Urothelium cell line (cell line): ENCODE measurements around the gene STK40.

Source experiments
- DNase-seq: peaks from one replicate; pipeline ENCODE4 v3.0.0; 2011; ENCODE audit warnings: low spot score, mixed read lengths
- FAIRE-seq: peaks from 2 replicates; lab custom pipeline; 2011; peaks lifted over from hg19 to GRCh38; lab: Jason Lieb, UNC

The STK40 gene, protein sequence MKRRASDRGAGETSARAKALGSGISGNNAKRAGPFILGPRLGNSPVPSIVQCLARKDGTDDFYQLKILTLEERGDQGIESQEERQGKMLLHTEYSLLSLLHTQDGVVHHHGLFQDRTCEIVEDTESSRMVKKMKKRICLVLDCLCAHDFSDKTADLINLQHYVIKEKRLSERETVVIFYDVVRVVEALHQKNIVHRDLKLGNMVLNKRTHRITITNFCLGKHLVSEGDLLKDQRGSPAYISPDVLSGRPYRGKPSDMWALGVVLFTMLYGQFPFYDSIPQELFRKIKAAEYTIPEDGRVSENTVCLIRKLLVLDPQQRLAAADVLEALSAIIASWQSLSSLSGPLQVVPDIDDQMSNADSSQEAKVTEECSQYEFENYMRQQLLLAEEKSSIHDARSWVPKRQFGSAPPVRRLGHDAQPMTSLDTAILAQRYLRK

DNA sequence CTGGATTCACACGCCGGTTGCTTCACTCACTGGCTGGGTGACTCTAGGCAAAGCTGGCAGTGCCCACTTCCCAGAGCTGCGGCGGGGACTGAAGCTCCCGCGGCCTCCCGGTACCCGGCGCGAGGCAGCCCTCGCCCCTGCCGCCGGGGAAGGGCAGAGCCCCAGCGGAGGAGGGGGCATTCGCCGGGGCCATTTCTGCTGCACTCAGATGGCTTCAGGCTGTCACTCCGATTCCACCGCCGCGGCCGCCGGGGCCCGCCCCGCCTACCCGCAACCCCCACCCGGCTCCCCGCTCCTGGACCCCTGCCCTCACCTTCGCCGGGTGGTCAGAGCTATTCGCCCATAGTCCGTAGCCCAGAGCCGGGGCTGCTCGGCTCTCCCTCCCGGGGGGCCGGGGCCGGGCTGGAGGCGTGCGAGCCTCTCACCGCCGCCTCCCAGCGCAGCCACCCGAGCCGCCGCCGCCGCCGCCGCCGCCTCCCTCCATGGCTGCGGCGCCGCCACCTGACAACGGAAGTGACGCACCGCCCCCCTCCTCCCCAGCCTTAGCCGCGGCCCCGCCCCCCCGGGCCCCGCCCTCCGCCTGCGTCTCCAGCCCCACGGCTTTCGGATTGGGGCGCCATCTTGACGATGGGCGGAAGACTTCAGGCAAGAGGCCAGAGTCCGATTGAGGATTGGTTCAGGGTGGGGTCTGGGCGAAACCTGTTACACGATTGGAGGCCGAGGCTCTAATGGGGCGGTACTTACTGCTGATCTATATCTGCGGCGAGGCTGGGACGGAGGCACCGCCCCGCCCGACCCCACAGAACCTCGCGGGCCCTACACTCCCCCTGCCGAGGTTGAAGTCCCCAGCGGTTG is at the start of gene STK40:
Gene STK40 (minus strand): TSS at position 515 of the 855 bp plus-strand sequence. CDS start 24,592 bp downstream, outside the sequence.
- FAIRE-seq (peak; percentile 27), DNase-seq (peak; percentile 96)

DNA sequence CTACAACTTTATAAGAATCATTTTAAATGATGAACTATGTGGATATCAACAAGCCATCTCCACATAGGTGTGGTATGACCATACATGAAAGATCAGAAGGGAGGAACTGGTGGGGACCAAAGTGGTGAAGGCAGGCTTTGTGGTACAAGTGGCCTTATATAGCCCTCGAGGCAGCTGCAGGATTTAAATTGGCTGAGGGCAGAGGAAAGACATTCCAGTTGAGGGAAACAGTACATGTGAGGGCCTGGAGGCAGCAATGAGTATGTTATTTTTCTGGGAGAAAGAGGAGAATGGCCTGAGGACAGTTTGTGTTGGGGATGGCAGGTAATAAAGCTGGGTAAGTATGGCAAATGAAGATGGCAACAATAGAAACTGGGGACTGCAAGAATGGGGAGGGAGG is 47.4 kb upstream of the STK40 start:
- FAIRE-seq (no peak), DNase-seq (no peak)

DNA sequence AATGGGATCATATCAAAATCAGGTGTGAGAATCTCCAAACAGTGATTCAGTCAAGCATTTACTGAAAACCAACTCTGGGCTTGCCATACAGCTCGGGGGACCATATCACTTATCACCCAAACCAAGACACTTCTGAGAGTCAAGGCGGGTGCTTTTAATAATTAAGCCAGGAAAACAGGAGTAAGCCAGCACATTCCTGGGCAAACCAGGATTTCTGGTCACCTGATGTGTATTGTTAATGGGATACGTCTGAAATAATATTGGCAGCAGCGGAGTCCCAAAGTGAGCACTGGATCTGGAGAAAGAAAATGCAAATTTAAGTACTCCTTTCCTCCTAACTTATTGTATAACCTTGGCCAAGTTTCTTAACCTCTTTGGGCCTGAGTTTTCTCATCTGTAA is 46.9 kb upstream of the STK40 start:
- FAIRE-seq (no peak), DNase-seq (no peak)

DNA sequence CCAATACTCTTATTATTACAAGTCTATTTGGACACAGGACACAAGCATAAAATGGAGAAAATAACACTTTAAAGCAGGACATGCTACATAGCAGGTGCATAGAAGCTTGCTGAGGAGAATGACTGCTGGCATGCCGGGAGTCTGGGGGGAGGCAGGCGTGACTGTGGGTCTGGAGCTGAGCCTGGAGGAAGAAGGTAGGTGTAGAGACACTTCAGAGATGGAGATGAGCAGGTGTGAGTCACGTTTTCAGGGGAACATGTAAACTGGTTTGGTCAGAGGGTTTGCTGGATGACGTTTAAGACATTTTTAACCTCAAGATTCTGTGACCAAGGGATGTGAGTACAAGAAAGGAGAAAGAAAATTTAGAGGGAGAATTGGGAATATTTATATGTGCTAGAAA is 40.1 kb upstream of the STK40 start:
- FAIRE-seq, result no peak
- DNase-seq, result no peak

DNA sequence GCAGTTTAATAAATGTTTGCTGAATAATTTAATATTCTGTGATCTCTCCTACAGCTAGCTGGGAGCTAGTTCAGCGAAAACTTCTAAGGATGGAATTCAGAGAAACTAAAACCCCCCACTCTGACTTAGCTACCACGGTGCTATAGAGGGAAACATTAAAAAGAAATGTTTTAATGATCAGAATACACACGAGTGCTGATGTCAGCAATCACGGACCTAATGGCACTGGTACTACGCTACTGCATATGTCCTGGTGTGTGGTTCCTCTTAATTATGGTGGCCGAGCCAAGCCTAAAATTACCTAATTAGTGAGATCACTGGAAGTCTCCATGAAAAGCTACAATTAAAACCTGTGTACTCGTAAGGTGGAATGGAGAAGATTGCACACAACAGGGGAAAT is 35.9 kb upstream of the STK40 start:
- FAIRE-seq (no peak), DNase-seq (no peak)

DNA sequence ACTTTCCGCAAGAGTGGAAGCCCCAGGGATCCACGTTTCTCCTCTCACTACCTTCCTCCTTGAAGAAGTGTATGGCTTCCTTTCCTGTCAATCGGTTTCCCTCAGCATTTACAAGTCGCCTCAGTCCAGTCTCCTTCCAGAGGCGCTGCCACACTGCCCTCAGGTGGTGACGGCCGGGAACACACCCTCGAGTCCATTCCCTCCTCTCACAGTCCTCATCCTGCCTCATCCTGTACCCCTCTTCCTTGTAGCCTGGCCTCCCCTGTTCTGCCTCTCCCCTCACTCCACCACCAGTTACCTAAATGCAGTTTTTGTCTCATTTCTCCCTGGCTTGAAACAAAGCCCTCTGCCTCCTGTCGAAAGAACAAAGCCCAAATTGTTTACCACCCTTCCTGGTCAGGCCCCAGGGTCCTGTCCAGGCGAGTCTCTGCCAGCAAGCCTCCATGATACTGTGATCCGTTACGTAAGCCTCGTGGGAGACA is 35.2 kb upstream of the STK40 start:
- FAIRE-seq (no peak), DNase-seq (peak; percentile 80)

DNA sequence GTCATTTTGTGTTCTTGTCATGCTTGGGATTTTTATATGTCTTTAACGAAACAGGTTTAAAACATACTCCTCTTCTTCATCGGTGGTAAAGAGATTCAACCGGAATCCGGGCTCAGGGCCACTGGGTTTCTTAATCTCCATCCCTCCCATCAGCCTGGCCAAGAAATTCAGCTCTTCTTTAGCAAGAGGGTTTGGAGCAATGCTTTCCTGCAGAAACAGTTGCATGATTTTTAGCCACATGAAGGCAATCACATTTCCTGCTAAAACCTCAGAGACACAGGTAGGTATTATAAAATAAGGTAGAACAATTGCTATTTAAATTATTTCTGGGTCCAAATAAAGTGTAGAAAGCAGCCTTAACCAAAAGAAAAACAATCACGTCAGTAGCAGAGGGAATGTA is 34.7 kb upstream of the STK40 start:
- no peak for FAIRE-seq
- no peak for DNase-seq

DNA sequence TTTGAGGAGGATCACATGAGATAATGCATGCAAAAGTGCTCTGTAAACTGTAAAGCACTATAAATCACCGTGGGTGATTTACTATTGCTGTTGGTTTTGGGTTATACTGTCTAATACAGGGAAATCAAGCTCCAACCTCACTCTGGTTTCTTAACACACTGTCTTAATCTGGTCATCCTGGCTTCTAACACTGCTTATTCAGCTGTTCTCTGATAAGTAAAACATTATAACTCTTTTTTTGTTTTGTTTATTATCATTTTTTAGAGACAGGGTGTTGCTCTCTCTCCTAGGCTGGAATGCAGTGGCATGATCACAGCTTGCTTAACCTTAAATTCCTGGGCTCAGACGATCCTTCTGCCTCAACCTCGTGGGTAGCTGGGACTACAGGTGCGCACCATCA is 33.8 kb upstream of the STK40 start:
- FAIRE-seq, result no peak

DNA sequence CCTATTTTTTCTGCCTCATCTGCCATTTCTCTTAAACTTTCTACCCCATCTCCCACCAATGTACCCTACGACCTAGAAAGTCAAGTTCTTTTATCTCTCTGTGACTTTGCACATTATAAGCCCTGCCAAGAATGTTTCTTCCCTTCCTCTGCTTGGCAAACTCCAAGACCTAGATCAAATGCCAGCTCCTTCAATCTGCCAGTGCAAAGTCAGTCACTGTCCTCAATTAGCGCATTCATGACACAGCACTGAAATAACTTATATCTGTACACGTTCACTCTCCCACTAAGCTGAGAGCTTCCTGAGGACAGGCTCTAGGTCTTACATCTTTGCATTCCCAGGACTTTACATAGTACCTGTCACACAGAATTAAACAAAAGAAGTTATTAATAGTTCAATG is 33.4 kb upstream of the STK40 start:
- DNase-seq (no peak), FAIRE-seq (no peak)

More for the DNA sequence above, 33.8 kb upstream of the STK40 start:
- DNase-seq, result no peak

DNA sequence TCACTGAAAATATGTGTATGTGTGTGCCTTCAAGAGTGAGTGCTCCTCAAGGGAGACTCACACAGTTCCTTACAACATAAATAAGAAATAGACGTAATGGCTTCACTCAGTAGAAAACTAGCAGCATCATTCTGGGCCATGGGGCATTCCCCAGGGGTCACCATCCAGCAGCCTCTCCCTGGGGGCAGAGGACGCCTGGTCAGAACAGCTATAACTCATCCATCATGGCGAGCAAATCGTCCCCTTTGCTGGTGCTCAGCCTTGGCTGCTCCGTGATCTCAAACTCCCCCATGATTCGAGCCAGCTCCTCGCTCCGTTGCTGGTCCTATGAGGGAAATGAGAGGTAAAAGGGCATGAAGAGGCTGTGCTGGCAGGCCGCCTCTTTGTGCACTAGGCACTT is 32.2 kb upstream of the STK40 start:
- FAIRE-seq, result no peak
- DNase-seq, result no peak

DNA sequence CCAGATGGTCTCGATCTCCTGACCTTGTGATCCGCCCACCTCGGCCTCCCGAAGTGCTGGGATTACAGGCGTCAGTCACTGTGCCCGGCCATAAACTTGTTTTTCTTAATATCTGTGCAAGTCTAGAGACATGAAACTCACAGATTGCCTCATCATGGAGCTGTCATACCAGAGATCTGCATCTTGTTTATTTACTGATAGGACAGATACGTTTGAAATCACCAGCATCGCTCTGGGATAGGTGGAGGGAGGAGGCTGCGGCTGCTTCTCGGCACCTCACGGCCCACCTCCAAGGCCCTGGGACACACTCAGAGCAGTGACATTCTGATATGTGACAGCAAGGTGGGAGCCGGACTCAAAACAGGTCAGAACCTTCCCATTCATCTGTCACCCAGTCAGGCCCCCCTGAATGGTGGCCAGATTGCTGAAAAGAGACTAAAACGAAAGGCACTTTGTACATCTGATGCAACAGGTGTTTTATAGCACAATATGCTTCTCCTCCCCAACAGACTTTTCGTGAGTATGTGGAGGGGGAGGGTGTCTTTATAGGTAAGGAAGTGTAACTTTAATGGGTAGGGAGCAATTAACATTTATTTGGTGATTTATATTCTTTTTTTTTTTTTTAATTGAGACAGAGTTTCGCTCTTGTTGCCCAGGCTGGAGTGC is 30.1 kb upstream of the STK40 start:
- DNase-seq (no peak), FAIRE-seq (no peak)

DNA sequence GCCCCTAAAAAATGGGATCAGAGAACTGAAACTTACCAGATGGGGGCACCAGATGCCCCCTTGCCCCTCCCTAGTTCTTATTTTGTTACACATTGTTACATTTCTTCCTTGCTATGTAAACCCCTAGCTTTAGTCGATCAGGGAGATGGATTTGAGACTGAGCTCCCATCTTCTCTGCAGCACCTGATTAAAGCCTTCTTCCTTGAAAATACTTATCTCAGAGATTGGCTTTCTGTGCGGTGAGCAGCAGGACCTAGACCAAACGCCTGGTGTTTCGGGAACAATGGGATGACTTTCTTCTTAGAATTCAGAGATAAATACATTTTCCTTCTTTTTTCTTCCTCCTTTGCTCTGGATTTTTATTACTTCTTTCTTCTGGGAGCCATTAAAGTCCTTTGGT is 28.7 kb upstream of the STK40 start:
- DNase-seq (no peak), FAIRE-seq (no peak)

DNA sequence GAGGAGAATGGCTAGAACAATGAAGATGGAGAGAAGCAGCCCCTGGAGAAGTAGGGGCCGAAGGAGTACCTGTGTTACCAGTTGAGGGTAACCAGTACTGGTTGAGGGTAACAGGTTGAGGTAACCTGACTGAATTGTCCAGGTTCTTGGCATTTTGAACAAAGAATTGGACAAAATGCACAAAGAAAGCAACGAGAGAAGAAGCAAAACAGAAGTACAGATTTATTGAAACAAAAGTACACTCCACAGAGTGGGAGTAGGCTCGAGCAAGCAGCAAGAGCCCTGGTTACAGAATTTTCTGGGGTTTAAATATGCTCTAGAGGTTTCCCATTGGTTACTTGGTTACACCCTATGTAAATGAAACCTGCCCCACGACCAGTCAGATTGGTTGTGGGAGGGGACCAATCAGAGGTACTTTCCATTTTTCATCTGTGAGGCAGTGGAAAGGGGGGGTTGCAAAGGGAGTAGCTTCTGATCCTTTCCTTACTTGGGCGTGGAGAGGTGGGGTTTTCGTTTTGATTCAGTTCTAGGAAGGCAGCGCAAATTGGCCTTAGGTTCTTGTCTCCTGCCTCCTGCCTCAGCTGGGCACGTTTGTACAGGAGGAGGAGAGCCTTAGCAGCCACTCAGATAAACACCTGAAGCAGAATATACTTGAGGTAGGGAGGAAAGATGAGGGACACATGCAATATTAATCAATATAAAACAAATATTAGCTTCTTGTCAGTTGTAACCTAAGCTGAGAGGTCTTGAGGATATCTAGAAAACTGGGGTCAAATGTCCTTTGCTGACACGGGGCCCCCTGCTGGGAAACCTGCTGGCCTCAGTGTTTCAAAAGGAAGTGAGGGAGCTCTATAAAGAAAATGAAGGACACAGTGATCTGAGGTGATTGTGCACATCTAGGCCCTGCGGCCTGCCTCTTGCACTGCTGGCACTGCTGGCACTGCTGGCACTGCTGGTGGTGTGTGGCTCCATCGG is 26.2 kb upstream of the STK40 start:
- DNase-seq (no peak), FAIRE-seq (no peak)

DNA sequence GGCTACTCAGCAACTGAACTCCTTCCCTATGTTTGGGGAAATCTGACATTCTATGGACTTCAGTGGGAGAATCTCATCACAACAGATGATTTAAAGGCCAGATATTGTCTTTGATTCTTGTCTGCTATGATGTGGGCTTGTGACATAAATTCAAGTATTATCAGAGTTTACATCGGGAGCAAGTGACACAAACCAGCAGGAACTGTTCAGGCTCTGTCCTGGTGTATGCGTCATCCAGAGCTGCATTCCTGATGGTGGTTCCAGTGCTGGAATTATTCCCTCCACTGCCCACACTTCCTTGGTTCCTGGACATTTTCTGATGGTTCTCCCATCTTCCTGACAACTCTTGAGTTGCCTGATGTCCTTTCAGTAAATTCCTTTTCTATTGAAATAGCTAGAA is 22.8 kb upstream of the STK40 start:
- FAIRE-seq (no peak), DNase-seq (no peak)

DNA sequence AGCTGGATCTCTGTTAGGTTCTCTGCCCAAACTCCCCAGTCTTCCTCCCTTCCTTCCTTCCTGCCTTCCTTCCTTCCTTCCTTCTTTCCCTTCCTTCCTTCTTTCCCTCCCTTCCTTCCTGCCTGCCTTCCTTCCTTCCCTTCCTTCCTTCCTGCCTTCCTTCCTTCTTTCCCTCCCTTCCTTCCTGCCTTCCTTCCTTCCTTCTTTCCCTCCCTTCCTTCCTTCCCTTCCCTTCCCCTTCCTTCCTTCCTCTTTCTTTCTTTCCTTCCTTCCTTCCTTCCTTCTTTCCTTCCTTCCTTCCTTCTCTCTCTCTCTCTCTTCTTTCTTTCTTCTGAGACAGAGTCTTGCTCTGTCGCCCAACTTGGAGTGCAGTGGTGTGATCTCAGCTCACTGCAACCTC is 20.7 kb upstream of the STK40 start:
- FAIRE-seq (no peak), DNase-seq (no peak)

DNA sequence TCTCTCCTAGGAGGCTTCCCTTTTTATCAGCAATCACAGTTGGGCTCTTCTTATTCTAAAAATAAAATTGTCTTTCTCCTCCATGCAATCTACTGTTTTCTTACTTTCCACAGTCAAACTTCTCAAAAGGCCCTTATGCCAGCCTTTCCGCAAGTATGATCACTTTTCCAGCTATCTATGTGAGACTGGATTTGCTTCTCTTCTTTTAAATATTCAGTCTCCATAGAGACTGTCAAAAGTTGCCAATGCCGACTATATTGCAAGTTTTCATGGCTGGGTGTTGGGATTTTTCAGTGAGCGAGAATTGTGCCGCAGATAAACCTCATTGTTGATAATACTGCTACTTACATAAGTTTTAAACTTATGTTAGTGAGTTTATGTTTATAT is 16.8 kb upstream of the STK40 start:
- DNase-seq (no peak), FAIRE-seq (no peak)

DNA sequence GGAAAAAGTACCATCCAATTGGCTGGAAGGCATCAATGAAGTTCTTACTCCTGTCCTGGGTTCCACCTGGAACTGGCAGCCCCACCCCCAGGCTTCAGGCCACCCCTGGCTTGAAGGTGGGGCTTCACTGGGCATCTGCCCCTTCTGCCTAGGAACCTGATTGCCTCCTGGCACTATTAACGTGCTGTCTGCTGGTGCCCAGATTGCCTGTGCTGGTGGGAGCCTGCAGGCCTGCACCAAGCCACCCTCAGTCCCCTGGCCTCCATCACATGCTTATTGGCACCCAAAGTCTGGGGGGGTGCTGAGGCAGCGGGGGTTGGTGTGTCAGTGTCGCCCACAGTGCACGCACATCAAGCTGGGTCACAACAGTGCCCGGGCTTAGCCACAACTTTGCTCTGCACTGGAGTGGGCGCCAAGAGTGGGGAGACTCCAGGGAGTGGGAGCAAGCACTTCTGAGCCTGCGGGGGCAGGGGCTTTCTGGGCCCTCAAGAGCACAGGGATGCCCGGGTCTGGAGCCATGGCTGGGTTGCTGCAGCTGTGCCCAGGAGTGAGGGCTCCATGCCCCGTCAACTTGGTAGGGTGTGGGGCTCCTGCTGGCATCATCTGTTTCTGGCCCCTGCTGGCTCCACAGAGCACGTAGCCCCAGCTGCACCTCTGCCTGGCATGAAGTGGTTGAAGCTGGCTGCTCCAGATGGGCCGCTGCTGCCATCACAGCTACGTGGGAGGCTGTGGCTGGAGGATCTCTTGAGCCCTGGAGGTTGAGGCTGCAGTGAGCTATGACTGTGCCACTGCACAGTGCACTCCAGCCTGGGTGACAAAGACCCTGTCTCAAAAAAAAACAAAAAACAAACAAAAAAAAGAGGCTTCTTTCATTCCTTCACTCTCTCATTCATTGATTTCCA is 16.1 kb upstream of the STK40 start:
- FAIRE-seq (peak; percentile 74), DNase-seq (no peak)

DNA sequence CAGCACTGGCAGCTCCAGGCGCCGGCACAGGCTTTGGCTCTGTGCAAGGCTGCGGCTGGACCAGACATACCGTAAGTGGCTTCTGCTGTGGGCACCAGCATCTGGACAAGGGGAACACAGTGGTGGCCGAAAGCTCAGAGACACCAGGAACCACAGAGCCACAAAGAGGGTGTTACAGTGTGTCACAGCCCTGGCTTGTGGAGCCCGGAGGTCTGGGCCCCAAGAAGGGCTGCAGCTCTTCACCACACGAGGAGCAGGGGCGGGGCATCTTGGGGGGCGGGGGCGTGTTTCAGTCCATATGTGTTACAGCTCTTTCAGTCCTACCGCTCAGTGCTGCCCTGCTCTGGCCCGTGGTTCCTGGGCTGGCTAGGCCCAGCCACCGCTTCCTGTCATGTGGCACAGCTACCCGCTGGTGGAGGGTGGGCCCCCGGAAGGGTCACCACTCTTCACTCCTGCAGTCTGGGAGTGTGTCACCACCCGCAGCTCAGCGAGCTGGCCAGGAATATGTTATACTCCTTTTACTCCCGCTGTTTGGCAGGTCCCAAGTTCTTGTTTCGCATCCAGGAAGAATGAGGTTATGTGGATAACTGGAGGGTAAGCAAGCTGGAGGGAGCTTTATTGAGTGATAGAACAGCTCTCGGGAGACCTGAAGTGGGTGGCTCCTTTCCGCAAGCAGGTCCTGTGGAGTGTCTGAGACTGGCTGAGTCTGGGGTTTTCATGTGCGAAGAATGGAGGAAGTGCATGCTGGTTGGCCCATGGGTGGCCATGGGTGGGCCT is 15.3 kb upstream of the STK40 start:
- peak; percentile 93 for FAIRE-seq

DNA sequence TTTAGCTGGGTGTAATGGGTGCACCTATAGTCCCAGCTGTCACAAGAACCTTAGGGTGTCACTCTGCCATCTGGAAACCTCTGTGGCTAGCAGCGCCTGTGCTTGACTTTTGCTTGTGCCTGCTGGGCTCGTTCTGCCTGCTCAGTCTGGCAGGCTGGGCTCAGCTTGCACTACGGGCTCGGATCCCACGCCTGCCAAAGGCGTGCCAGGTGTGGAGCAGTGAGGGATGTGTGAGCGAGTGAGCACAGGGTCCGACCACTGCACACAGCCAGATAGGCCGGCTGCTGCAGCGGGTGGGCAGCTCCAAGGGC is 14.7 kb upstream of the STK40 start:
- FAIRE-seq (no peak), DNase-seq (no peak)

More for the DNA sequence above, 15.3 kb upstream of the STK40 start:
- DNase-seq, result peak; percentile 91
